Measurements from ENCODE around the gene TMEM248.

The TMEM248 gene

GRCh38 chr7:67006965-67007364 lies 85.9 kb downstream of the TMEM248 start:
- DNase-seq: no peak
